Transverse colon (tissue), 3 donors: ENCODE data around the gene KIF3C.
"Not testable (repeated sequence)": the region's sequence is repeated elsewhere in the genome, so short reads cannot be mapped to it uniquely, and the experiment has no call there.

Experiments
- CTCF ChIP-seq, 5 experiments: fragments of 200-600 bp in 3 of 5; fragments of 450-650 bp in 2 of 5; sonication (generic) in 3 of 5; IDR thresholded peaks; 1 replicate in 2 of 5; 2 replicates in 3 of 5; pipeline ENCODE4 v1.5.1; 2016 to 2017; ENCODE audit warnings: antibody characterized with exemption in 5 of 5, inconsistent platforms in 3 of 5, mild to moderate bottlenecking in 2 of 5, moderate library complexity in 1 of 5
- POLR2A ChIP-seq: fragments of 450-650 bp; IDR thresholded peaks from one replicate; pipeline ENCODE4 v1.6.1; 2016; ENCODE audit warnings: antibody characterized with exemption, mild to moderate bottlenecking, moderate library complexity

GRCh38 chr2:26016706-26017045 is 34.4 kb upstream of the KIF3C start:
- not testable (repeated sequence) for TF ChIP-seq CTCF (IDR thresholded peaks at IDR 0.05); POLR2A
